HT1080 (cell line): ENCODE measurements around the gene TCF7L2. TPM values are rescaled to one million over a fixed set of nuclear protein-coding genes. Genes with fewer than 3 reads are reported as not detected.

Experiments
- DNase-seq: peaks from one replicate; pipeline ENCODE4 v3.0.0-alpha.2; 2015; ENCODE audit warnings: low read depth
- polyA plus RNA-seq, 2 experiments: library from polyadenylated mRNA; depleted of rRNA; stranded (reverse); fragments of >200 nt; gene quantifications; 2 replicates each; pipeline ENCODE4 v1.2.3, GENCODE V29; 2015
- total RNA-seq: library from RNA; depleted of rRNA; stranded (reverse); fragments of >200 nt; shearing (Covaris generic); gene quantifications from 2 replicates; pipeline ENCODE4 v1.2.3, GENCODE V29; 2014; rRNA removed

Gene TCF7L2
- total RNA-seq = 3.3 and 9.6 TPM in 2 replicates
- 14.8 and 18.4 TPM in 2 replicates for polyA plus RNA-seq (2015; cell fraction: cytosol; rRNA removed)
- 38.0 and 40.4 TPM in 2 replicates for polyA plus RNA-seq (2015; cell fraction: nucleus; rRNA removed)

- peak; percentile 94 for DNase-seq
Measured at GRCh38 chr10:112949875-112950507, at the start of gene TCF7L2. Gene TCF7L2, plus strand, starts transcription at chr10:112950247. Its CDS starts 510 bp downstream, at chr10:112950757.

- no peak for DNase-seq
Measured at GRCh38 chr10:112902730-112903129, 47.3 kb upstream of the TCF7L2 start.

GRCh38 chr10:112904000-112904399 is 46.0 kb upstream of the TCF7L2 start:
- DNase-seq = peak; percentile 73

- no peak for DNase-seq
Measured at GRCh38 chr10:112906945-112907344, 43.1 kb upstream of the TCF7L2 start.

GRCh38 chr10:112907893-112908292 is 42.2 kb upstream of the TCF7L2 start:
- DNase-seq = peak; percentile 51

- no peak for DNase-seq
Measured at GRCh38 chr10:112911206-112911605, 38.8 kb upstream of the TCF7L2 start.

GRCh38 chr10:112912410-112912928 is 37.6 kb upstream of the TCF7L2 start:
- DNase-seq = peak; percentile 74

- DNase-seq = no peak
Measured at GRCh38 chr10:112913255-112913654, 36.8 kb upstream of the TCF7L2 start.

GRCh38 chr10:112913661-112914287 is 36.3 kb upstream of the TCF7L2 start:
- DNase-seq = no peak

- no peak for DNase-seq
Measured at GRCh38 chr10:112914288-112914952, 35.6 kb upstream of the TCF7L2 start.

- DNase-seq = peak; percentile 60
Measured at GRCh38 chr10:112915590-112916572, 34.2 kb upstream of the TCF7L2 start.

- DNase-seq = no peak
Measured at GRCh38 chr10:112917681-112918080, 32.4 kb upstream of the TCF7L2 start.

- DNase-seq = no peak
Measured at GRCh38 chr10:112918771-112919170, 31.3 kb upstream of the TCF7L2 start.

GRCh38 chr10:112919721-112920120 is 30.3 kb upstream of the TCF7L2 start:
- peak; percentile 93 for DNase-seq

GRCh38 chr10:112926906-112927688 is 22.9 kb upstream of the TCF7L2 start:
- no peak for DNase-seq

GRCh38 chr10:112927980-112928379 is 22.1 kb upstream of the TCF7L2 start:
- DNase-seq = no peak

- DNase-seq = no peak
Measured at GRCh38 chr10:112932658-112933057, 17.4 kb upstream of the TCF7L2 start.

- DNase-seq = no peak
Measured at GRCh38 chr10:112934193-112934592, 15.9 kb upstream of the TCF7L2 start.

- no peak for DNase-seq
Measured at GRCh38 chr10:112938808-112939482, 11.1 kb upstream of the TCF7L2 start.
